ENCODE data around the gene PROSER2.

Gene PROSER2

GRCh38 chr10:11805792-11806191, 17.4 kb upstream of the PROSER2 start:
- no peak for DNase-seq

- no peak for DNase-seq
Measured at GRCh38 chr10:11806706-11807105, 16.4 kb upstream of the PROSER2 start.

- DNase-seq = no peak
Measured at GRCh38 chr10:11808808-11809207, 14.3 kb upstream of the PROSER2 start.

- no peak for DNase-seq
Measured at GRCh38 chr10:11810313-11810766, 12.8 kb upstream of the PROSER2 start.

GRCh38 chr10:11810973-11811372, 12.2 kb upstream of the PROSER2 start:
- DNase-seq = no peak

GRCh38 chr10:11813177-11813576, 10.0 kb upstream of the PROSER2 start:
- no peak for DNase-seq

GRCh38 chr10:11813855-11814567, 9.1 kb upstream of the PROSER2 start:
- no peak for DNase-seq

- DNase-seq = no peak
Measured at GRCh38 chr10:11819027-11819426, 4.1 kb upstream of the PROSER2 start.

GRCh38 chr10:11822026-11822756, 965 bp upstream of the PROSER2 start:
- DNase-seq = no peak

- no peak for DNase-seq
Measured at GRCh38 chr10:11822809-11823121, 391 bp upstream of the PROSER2 start.

GRCh38 chr10:11823989-11824346, 812 bp downstream of the PROSER2 start:
- DNase-seq = no peak

GRCh38 chr10:11824376-11824775, 1.2 kb downstream of the PROSER2 start:
- no peak for DNase-seq

- DNase-seq = no peak
Measured at GRCh38 chr10:11824825-11825224, 1.7 kb downstream of the PROSER2 start.

GRCh38 chr10:11825796-11826414, 2.7 kb downstream of the PROSER2 start:
- DNase-seq = no peak

GRCh38 chr10:11827006-11827405, 3.9 kb downstream of the PROSER2 start:
- no peak for DNase-seq

- no peak for DNase-seq
Measured at GRCh38 chr10:11827414-11827813, 4.3 kb downstream of the PROSER2 start.

- no peak for DNase-seq
Measured at GRCh38 chr10:11828682-11829284, 5.6 kb downstream of the PROSER2 start.

- no peak for DNase-seq
Measured at GRCh38 chr10:11830836-11831519, 7.8 kb downstream of the PROSER2 start.

GRCh38 chr10:11831520-11831951, 8.4 kb downstream of the PROSER2 start:
- no peak for DNase-seq

GRCh38 chr10:11832042-11832441, 8.9 kb downstream of the PROSER2 start:
- no peak for DNase-seq

GRCh38 chr10:11835061-11835460, 11.9 kb downstream of the PROSER2 start:
- DNase-seq = no peak

GRCh38 chr10:11835704-11836103, 12.5 kb downstream of the PROSER2 start:
- no peak for DNase-seq

Data from cerebellar nuclear complex (tissue), 1 donor.